Measurements from ENCODE around the gene ALOX12B. TPM values are rescaled to one million over a fixed set of nuclear protein-coding genes. Genes with fewer than 3 reads are reported as not detected.

The ALOX12B gene
- total RNA-seq, 4 donors from 2014 or later = 0.76 to 34.6 (median 10.8) TPM

- Histone ChIP-seq H3K27ac (peak overlapping the region; percentile 78 to 96 (median 86)), H3K9me3 (no peaks in the 10 kb centered on the region), H3K36me3 (no peaks in the 10 kb centered on the region), H3K27me3 (peaks cover 0 to 76% (median under 1%) of the 10 kb centered on the region in 4 donors), H3K4me3 (peak overlapping the region; percentile 43 to 76 (median 60)), H3K4me1 (peaks cover 51 to 65% (median 53%) of the 10 kb centered on the region in 3 donors)
- no peak for TF ChIP-seq POLR2A (IDR thresholded peaks at IDR 0.05)
- TF ChIP-seq CTCF (IDR thresholded peaks at IDR 0.05) = peak; percentile 82 to 91 (median 88)
- intact Hi-C loops (cut with DNase I) = no loop called here
- no peak for DNase-seq
- WGBS, 2 donors = 0% methylated on average over 16 to 18 of the region's 38 CpGs
These were observed 31.5 kb upstream of the ALOX12B start for GRCh38 chr17:8118769-8119580.

- intact Hi-C loops (cut with DNase I) = no loop called here
- peaks cover 43 to 57% (median 45%) of the 10 kb centered on the region in 3 donors for H3K4me1 ChIP-seq
- H3K27me3 ChIP-seq = peaks cover 0 to 76% (median 0%) of the 10 kb centered on the region in 4 donors
- DNase-seq = no peak
- no peaks in the 10 kb centered on the region for H3K9me3 ChIP-seq
- no peaks in the 10 kb centered on the region for H3K36me3 ChIP-seq
- WGBS, 2 donors = 0 to 2% methylated on average over 10 to 11 of the region's 33 CpGs
- peak within 1 kb of the TSS; percentile 43 to 76 (median 60) for H3K4me3 ChIP-seq
- TF ChIP-seq CTCF (IDR thresholded peaks at IDR 0.05) (no peak), POLR2A (IDR thresholded peaks at IDR 0.05) (no peak)
- peak within 1 kb of the TSS; percentile 78 to 96 (median 86) for H3K27ac ChIP-seq
These were observed 30.7 kb upstream of the ALOX12B start, which contains the start of gene ALOXE3 for GRCh38 chr17:8117980-8118768. TSS of gene ALOXE3 (minus strand) at chr17:8118514. CDS start at chr17:8117990, 524 bp downstream.

- Histone ChIP-seq H3K27me3 (peaks cover 0 to 76% (median 0%) of the 10 kb centered on the region in 4 donors), H3K9me3 (no peaks in the 10 kb centered on the region), H3K27ac (peak overlapping the region; percentile 78 to 96 (median 86)), H3K4me3 (peak overlapping the region; percentile 43 to 76 (median 60)), H3K4me1 (peaks cover 36 to 50% (median 38%) of the 10 kb centered on the region in 3 donors), H3K36me3 (no peaks in the 10 kb centered on the region)
- intact Hi-C loops (cut with DNase I) = no loop called here
- 24% methylated on average over 3 to 11 of the region's 18 CpGs for WGBS, 2 donors
- DNase-seq = no peak
- no peak for TF ChIP-seq POLR2A (IDR thresholded peaks at IDR 0.05)
- TF ChIP-seq CTCF (IDR thresholded peaks at IDR 0.05) = no peak
These were observed 30.0 kb upstream of the ALOX12B start for GRCh38 chr17:8117367-8117979.

GRCh38 chr17:8116776-8117175 is 29.3 kb upstream of the ALOX12B start:
- peaks cover 0 to 76% (median 0%) of the 10 kb centered on the region in 4 donors for H3K27me3 ChIP-seq
- peaks cover 29 to 43% (median 31%) of the 10 kb centered on the region in 3 donors for H3K4me1 ChIP-seq
- H3K4me3 ChIP-seq = no peak overlapping the region
- intact Hi-C loops (cut with DNase I) = no loop called here
- TF ChIP-seq POLR2A (IDR thresholded peaks at IDR 0.05) (no peak), CTCF (IDR thresholded peaks at IDR 0.05) (no peak)
- DNase-seq = no peak
- H3K36me3 ChIP-seq = no peaks in the 10 kb centered on the region
- H3K27ac ChIP-seq = no peak overlapping the region
- H3K9me3 ChIP-seq = no peaks in the 10 kb centered on the region
- 40 to 75% methylated on average over 2 to 8 of the region's 18 CpGs for WGBS, 2 donors

All from esophagus squamous epithelium (tissue), 5 donors.